Psoas muscle (tissue), 8 donors: Measurements from ENCODE around the gene PPP2R5A. TPM values are rescaled to one million over a fixed set of nuclear protein-coding genes. Genes with fewer than 3 reads are reported as not detected.

Experiments
- ATAC-seq, 4 donors: fragments of 200-7000 bp; cut with Tn5 transposase; one replicate each; pipeline ENCODE4 v1.9.1; 2020; ENCODE audit warnings: moderate library complexity in 3 of 4, mild to moderate bottlenecking in 2 of 4
- DNase-seq, 2 donors: peaks; one replicate each; pipeline ENCODE4 v3.0.0-alpha.2; 2020
- H3K27ac ChIP-seq: fragments of 200-600 bp; one replicate; pipeline ENCODE4 v1.8.0; 2022
- H3K27me3 ChIP-seq, 3 donors: fragments of 200-600 bp in 1 of 3; one replicate each; pipeline versions ENCODE4 v1.6.1 to v1.8.0; 2013 to 2022; ENCODE audit warnings: low read length in 2 of 3, mild to moderate bottlenecking in 2 of 3, moderate library complexity in 1 of 3; ENCODE audit not compliant: insufficient read depth in 3 of 3
- H3K36me3 ChIP-seq, 2 donors: fragments of 200-600 bp in 1 of 2; one replicate each; pipeline versions ENCODE4 v1.6.1 to v1.8.0; 2013 to 2022; ENCODE audit warnings: low read depth in 1 of 2, mild to moderate bottlenecking in 1 of 2, moderate library complexity in 1 of 2; ENCODE audit not compliant: insufficient read depth in 1 of 2
- H3K4me1 ChIP-seq: fragments of 200-600 bp; one replicate; pipeline ENCODE4 v1.8.0; 2022
- H3K4me3 ChIP-seq: fragments of 200-600 bp; one replicate; pipeline ENCODE4 v1.8.0; 2022; ENCODE audit warnings: mild to moderate bottlenecking
- H3K9me3 ChIP-seq: fragments of 200-600 bp; one replicate; pipeline ENCODE4 v1.8.0; 2022
- WGBS, 3 donors: extraction: QIAGEN DNeasy Blood & Tissue Kit; methylation state at CpG; one replicate each; pipeline versions ENCODE4 v1.1.6 to v1.1.7; 2013; 5-methylcytosine and 5-hydroxymethylcytosine counted together
- intact Hi-C, 2 donors: fragments of 100-400 bp; cut with DNase I; formaldehyde crosslinking; loops; one replicate each; pipeline versions ENCODE4 v1.11.0 to v1.14.2; 2022
- polyA plus RNA-seq, 3 donors: library from polyadenylated mRNA; stranded (reverse); fragments of 200-250 nt; gene quantifications; one replicate each; pipeline ENCODE4 v1.2.3, GENCODE V29; 2013
- total RNA-seq, 4 donors: library from RNA; stranded (reverse); fragmentation: NEBNext Ultra II Directional in 2 of 4; extraction: Animal tissue kit (Norgen Biotek cat#: 25700) in 2 of 4; gene quantifications; one replicate each; pipeline versions ENCODE4 v1.2.1 to v1.2.4, GENCODE V29; 2021 to 2023
- TF ChIP-seq, protein P1 (sequence below): fragments of 200-600 bp; IDR thresholded peaks from one replicate; pipeline ENCODE4 v1.8.0; 2022; ENCODE audit warnings: antibody characterized with exemption
- donor health status: healthy with polysubstance abuse.
- donor health status: DM: no; HTN: no; CAD: no; lungs with moderate emphysema.
- donor health status: Bipolar disorder and iron deficiency.
- donor health status: healthy.
- donor health status: DM: yes; HTN: yes; CAD: no.
- donor health status: DM: no; HTN: no; CAD: no.
- donor health status: DM: no; HTN: no; CAD: no.
- donor health status: DM: yes; HTN: yes; CAD: no.

Gene PPP2R5A
- total and polyA plus RNA-seq, 7 donors = 27.7 to 55.1 (median 29.7) TPM

GRCh38 chr1:212355230-212355969 lies 70.2 kb downstream of the PPP2R5A start:
- no peak for ATAC-seq
- Histone ChIP-seq H3K4me1 (no peaks in the 10 kb centered on the region), H3K4me3 (no peak overlapping the region), H3K9me3 (no peaks in the 10 kb centered on the region), H3K27me3 (no peaks in the 10 kb centered on the region), H3K36me3 (peaks cover 5 to 84% of the 10 kb centered on the region in 2 donors), H3K27ac (no peak overlapping the region)
- DNase-seq = no peak
- TF ChIP-seq, protein P1, sequence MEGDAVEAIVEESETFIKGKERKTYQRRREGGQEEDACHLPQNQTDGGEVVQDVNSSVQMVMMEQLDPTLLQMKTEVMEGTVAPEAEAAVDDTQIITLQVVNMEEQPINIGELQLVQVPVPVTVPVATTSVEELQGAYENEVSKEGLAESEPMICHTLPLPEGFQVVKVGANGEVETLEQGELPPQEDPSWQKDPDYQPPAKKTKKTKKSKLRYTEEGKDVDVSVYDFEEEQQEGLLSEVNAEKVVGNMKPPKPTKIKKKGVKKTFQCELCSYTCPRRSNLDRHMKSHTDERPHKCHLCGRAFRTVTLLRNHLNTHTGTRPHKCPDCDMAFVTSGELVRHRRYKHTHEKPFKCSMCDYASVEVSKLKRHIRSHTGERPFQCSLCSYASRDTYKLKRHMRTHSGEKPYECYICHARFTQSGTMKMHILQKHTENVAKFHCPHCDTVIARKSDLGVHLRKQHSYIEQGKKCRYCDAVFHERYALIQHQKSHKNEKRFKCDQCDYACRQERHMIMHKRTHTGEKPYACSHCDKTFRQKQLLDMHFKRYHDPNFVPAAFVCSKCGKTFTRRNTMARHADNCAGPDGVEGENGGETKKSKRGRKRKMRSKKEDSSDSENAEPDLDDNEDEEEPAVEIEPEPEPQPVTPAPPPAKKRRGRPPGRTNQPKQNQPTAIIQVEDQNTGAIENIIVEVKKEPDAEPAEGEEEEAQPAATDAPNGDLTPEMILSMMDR = no peak
- intact Hi-C loops = no loop called here
- WGBS, 3 donors = 93 to 95% (median 93%) methylated on average over 3 of the region's 3 CpGs

- Histone ChIP-seq H3K27me3 (no peaks in the 10 kb centered on the region), H3K9me3 (no peaks in the 10 kb centered on the region), H3K4me3 (no peak overlapping the region), H3K36me3 (peaks cover 5 to 82% of the 10 kb centered on the region in 2 donors), H3K27ac (no peak overlapping the region), H3K4me1 (peaks cover 7% of the 10 kb centered on the region)
- WGBS, 3 donors = 81 to 87% (median 86%) methylated on average over 4 of the region's 4 CpGs
- TF ChIP-seq, protein P1 = no peak
- intact Hi-C loops = no loop called here
- ATAC-seq = no peak
- DNase-seq = no peak
These were observed 74.7 kb downstream of the PPP2R5A start for GRCh38 chr1:212359794-212360479.

- peaks cover 3 to 59% of the 10 kb centered on the region in 2 donors for H3K36me3 ChIP-seq
- no peak overlapping the region for H3K4me3 ChIP-seq
- H3K4me1 ChIP-seq = peaks cover 7% of the 10 kb centered on the region
- TF ChIP-seq, protein P1 = no peak
- WGBS, 3 donors = 36 to 64% (median 52%) methylated on average over 7 of the region's 7 CpGs
- H3K27me3 ChIP-seq = no peaks in the 10 kb centered on the region
- intact Hi-C loops = loop anchor here (5.0 kb wide), 3 partner anchors 87 to 293 kb away; no protein-coding TSS in a partner anchor
- no peaks in the 10 kb centered on the region for H3K9me3 ChIP-seq
- DNase-seq (no peak), ATAC-seq (peak in 3 of 4 donors; percentile 47 to 83 (median 53))
- no peak overlapping the region for H3K27ac ChIP-seq
These were observed 79.8 kb downstream of the PPP2R5A start for GRCh38 chr1:212364985-212365384.

GRCh38 chr1:212366901-212367300 lies 81.7 kb downstream of the PPP2R5A start:
- no peak overlapping the region for H3K4me3 ChIP-seq
- no peaks in the 10 kb centered on the region for H3K9me3 ChIP-seq
- 49 to 63% (median 54%) methylated on average over 5 of the region's 5 CpGs for WGBS, 3 donors
- ATAC-seq (peak; percentile 31 to 66 (median 54)), DNase-seq (no peak)
- no peaks in the 10 kb centered on the region for H3K27me3 ChIP-seq
- peaks cover 3 to 40% of the 10 kb centered on the region in 2 donors for H3K36me3 ChIP-seq
- TF ChIP-seq, protein P1 = no peak
- no peak overlapping the region for H3K27ac ChIP-seq
- intact Hi-C loops = loop anchor here (2.0 to 5.0 kb wide), 4 partner anchors 85 to 304 kb away; no protein-coding TSS in a partner anchor
- peaks cover 7% of the 10 kb centered on the region for H3K4me1 ChIP-seq
